ELR (cell line): ENCODE results near the gene USP26.
"Not testable (repeated sequence)": the region's sequence is repeated elsewhere in the genome, so short reads cannot be mapped to it uniquely, and the experiment has no call there.

ENCODE experiments used
- DNase-seq: peaks from one replicate; pipeline ENCODE4 v3.0.0-alpha.2; 2015; ENCODE audit warnings: low read depth

USP26 gene

GRCh38 chrX:133097031-133097430, at the start of gene USP26:
Gene USP26 (minus strand): TSS chrX:133097109. CDS start chrX:133028220, 68,889 bp downstream.
- DNase-seq = no peak

DNA sequence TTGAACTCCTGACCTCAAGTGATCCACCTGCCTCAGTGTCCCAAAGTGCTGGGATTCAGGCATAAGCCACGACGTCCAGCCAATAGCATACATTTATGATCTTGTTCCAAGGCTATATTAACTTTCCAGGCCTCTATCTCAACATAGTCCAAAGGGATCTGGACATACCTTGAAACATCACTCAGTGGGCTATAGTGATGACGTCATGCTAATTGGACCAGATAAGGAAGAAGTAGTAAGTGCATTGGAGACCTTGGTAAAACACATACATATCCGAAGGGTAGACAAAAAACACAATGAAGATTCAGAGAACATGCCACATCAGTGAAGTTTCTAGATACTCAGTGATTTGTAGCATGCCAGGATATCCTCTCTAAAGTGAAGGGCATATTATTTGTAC, 37.4 kb upstream of the USP26 start:
- no peak for DNase-seq

GRCh38 chrX:133120406-133120805, 23.5 kb upstream of the USP26 start:
- no peak for DNase-seq

GRCh38 chrX:133094098-133094731, 2.7 kb downstream of the USP26 start:
- DNase-seq = no peak

DNA sequence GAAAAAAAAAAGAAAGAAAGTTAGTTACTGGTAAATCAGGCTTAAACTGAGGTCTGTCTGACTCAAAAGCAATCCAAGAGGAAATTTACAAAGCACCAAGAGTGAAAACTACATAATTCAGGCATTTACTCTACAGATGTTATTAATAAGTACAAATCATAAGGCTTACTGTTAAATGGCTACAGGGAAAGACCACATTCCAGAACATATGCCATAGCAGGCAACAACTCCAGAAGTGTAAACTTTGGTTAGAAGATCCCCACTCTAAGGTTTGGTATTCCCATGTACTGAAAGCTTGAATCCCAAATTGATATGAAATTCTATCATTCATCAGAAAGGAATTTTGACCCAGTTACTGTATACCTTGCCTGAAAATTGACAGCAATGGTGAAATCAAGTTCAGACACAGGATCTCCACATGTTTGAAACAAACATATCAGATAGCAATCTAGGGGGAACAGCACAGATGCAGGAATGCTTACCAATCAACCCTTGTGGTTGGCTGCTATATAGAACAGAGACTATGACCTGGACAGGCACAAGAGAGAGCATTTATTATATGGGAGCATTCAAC, 6.6 kb downstream of the USP26 start:
- DNase-seq = no peak

DNA sequence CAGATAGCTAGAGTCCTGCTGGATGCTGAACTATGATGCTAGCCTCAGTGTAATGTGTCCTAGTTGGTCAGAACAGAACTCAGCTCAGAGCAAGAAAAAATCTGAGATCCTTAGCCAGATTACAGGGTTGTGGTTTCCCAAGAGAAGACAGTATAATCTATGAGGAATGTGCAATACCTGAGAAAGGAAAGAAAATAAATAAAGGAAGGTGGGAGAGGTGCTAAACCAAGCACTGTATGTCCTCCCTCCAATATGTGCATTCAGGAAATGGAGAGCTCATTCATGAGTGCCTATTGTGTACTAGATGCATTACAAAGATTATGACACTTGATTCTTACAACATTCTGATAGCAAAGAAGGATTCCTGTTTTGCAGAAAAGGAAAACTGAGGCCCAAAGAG, 7.5 kb downstream of the USP26 start:
- no peak for DNase-seq

DNA sequence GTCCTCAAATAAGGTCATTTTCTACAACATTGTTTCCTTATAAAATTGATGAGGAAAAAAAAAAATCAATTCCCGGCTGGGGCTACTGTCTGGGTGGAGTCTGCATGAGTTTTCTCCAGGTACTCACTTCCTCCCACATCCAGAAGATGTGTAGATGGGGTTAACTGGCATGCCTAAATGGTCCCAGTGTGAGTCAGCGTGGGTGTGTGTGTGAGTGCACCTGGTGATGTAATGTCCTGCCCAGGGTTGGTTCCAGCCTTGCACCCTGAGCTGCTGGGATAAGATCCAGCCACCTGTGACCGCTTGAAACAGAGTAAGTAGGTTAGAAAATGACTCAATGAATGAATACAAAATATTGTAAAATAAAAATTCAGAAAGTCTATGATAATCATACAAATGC, 11.1 kb downstream of the USP26 start:
- no peak for DNase-seq

- DNase-seq = not testable (repeated sequence)
These were observed 11.9 kb downstream of the USP26 start for GRCh38 chrX:133085056-133085455.

- DNase-seq = no peak
These were observed 13.0 kb downstream of the USP26 start for GRCh38 chrX:133083899-133084298.

GRCh38 chrX:133081990-133082389, 14.9 kb downstream of the USP26 start:
- no peak for DNase-seq

DNA sequence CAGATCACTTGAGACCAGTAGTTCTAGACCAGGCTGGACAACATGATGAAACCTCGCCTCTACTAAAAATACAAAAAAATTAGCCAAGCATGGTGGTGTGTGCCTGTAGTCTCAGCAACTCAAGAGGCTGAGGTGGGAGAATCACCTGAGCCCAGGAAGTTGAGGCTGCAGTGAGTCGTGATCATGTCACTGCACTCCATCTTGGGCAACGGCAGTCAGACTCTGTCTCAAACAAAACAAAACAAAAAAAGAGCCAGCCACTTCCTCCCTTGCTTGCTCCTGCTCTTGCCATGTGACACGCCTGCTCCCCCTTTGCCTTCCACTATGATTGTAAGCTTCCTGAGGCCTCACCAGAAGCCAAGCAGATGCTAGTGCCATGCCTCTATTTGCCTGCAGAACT, 19.1 kb downstream of the USP26 start:
- DNase-seq = not testable (repeated sequence)

DNA sequence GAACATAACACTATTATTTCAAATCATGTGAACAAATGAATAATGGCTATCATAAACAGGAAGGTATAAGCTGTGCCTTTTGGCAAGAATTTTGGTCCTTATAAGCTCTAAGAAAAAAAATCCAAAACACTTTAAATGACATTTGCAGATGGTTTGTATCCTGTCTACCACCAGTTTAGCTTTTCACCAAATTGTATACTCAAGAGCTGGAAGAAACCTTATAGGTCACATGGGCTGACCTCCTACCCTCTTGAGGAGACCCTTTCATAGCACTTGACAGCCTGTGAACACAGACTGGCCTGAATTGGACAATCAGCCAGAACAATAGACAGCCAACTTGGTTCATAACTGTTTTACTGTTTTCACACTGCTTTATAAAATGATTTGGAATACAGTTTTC, 24.3 kb downstream of the USP26 start:
- no peak for DNase-seq

- no peak for DNase-seq
These were observed 28.4 kb downstream of the USP26 start for GRCh38 chrX:133068461-133068860.

GRCh38 chrX:133056341-133056740, 40.6 kb downstream of the USP26 start:
- no peak for DNase-seq

- DNase-seq = no peak
These were observed 42.0 kb downstream of the USP26 start for GRCh38 chrX:133054761-133055405.

DNA sequence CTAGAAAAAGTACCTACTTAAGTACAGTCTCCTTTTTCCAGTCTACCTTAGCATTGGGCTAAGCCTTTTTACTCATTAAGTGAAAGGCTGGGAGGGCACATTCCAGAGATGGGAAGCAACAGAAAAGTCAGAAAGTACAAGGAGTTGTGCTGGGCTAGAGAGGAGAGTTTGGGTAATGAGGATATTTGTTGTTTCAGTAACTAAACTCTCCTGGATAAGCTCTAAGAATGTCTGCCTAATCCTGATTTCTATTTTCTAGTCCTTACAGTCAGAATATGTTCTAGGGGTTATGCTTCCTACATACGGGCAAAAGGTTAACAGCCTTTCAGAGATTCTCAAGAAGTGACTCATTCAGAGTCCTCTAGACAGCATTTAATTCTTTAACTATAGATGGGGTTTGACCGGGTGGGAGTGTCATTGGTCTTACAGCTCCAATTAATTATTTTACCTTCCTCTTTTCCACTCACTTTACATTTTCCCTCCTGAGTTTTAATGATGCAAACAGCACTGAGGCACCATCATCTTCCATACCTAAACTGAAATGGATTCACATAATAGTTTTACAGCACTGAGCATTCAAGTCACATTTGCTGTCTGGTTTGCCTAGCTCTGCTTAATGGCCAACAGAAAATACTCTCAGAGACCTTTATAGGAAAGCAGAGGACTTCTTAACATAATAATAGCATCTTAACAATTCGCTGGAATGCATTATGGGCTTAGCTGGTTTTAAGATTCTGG, 42.9 kb downstream of the USP26 start:
- no peak for DNase-seq

GRCh38 chrX:133048751-133049150, 48.2 kb downstream of the USP26 start:
- no peak for DNase-seq

DNA sequence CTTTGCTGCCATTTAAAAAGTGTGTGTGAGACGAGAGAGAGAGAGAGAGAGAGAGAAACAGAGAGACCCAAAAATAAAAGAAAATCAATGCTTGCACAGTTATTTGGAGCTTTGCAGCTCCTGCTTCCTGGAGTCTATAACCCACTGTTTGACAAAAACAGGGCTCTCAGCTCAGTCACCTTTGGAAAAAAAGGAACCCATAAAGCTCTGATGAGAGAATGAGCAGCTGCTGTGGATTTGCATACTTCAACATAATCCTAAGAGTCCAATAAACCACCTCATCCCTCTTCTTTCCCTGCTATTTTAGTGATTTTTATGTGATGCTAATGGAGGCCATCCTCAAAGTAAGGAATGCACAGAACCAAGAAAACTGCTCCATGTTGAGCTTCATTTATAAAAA, 50.3 kb downstream of the USP26 start:
- DNase-seq = no peak

DNA sequence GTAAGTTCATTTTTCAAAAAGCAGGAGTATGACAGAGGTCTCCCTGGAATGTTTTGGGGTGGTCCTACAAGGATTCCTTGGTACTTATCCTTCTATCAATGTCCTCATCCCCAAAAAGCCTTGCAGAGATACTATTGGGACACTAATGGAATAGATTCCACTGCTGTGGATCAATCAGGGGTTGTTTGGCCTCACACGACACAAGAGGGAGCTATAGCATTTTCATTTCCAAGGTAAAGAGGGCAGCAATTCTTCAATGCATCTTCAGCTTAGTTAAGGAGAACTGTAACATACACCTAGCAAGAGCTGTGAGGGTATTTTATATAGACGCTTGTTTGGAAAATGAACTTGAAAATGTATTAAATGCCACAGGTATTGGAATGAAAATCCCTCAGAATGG, 50.9 kb downstream of the USP26 start:
- no peak for DNase-seq

DNA sequence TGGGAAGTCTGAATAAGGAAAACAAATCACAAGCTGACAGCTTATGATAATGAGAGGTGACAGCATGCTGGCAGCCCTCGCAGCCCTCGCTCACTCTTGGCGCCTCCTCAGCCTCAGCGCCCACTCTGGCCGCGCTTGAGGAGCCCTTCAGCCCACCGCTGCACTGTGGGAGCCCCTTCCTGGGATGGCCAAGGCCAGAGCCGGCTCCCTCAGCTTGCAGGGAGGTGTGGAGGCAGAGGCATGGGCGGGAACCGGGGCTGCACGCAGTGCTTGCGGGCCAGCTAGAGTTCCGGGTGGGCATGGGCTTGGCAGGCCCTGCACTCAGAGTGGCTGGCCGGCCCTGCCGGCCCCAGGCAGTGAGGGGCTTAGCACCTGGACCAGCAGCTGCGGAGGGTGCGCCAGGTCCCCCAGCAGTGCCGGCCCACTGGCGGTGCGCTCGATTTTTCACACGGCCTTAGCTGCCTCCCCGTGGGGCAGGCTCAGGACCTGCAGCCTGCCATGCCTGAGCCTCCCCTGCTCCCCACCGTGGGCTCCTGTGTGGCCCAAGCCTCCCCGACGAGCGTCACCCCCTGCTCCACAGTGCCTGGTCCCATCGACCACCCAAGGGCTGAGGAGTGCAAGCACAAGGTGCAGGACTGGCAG, 52.6 kb downstream of the USP26 start:
- DNase-seq = not testable (repeated sequence)

DNA sequence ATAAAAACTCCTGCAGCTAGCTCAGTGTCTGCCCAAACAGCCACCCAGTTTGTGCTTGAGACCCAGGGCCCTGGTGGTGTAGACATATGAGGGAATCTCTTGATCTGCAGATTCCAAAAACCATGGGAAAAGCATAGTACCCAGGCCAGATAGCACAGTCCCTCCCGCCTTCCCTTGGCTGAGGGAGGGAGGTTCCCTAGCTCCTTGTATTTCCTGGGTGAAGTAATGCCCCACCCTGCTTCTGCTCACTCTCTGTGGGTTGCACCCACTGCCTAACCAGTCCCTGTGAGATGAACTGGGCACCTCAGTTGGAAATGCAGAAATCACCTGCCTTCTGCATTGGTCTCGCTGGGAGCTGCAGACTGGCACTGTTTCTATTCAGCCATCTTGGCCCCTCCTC, 54.6 kb downstream of the USP26 start:
- no peak for DNase-seq

DNA sequence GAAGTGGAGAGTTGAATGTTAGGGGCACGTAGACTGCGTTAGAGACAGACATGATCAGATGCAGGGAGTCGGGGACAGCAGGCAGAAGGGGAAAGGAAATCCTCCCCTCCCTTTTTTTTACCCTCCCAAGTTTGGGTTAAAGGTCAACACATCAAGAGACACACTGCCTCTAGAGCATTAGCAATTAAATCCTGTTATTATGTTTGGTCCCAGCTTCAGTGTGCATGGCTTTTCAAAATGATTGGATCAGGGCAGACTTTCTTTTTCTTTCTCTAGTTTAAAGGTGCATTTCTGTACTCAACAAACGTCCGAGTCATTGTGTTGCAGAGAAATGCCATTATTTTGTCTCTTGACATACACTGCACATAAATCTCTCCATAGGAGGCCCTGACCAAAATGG, 63.9 kb downstream of the USP26 start:
- DNase-seq = no peak

DNA sequence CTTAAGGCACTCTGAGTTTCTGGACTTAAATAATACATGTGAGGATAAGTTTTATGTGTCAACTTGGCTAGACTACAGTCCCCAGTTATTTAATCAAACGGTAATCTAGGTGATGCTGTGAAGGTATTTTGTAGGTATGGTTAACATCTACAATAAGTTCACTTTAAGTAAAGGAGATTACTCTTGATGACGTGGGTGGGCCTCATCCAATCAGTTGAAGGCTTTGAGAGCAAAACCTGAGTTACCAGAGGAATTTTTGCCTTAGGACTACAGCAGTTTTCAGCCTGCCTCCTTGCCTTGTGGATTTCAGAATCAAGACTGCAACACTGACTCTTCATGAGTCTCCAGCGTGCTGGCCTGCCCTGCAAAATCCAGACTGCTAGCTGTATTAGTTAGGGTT, 78.7 kb downstream of the USP26 start:
- no peak for DNase-seq
